Measurements from ENCODE around the gene IDH3G. TPM values are rescaled to one million over a fixed set of nuclear protein-coding genes. Genes with fewer than 3 reads are reported as not detected.

IDH3G gene
- total and polyA plus RNA-seq, 2 donors (not counting 3 experiments of a cell fraction or from before 2014, with no cell fraction given), result 57.7 to 116 TPM

DNA sequence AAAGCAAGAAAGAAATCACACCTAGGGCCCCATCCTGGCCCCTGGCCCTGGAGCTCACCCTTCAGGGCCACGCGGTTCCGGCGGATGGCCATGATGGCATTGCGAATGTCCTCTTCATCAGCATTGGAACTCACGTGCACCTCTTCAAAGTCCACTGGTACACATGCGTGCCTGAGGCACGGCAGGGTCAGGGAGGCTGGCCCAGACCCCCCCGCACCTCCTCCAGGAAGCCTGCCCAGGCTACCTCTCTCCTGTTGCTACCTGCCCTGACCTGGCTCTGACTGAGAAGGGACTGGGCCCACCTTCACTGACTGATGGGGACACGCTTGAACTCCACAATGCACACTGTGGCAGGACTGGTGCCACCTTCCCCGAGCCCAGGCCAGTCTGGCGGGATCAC, 4.5 kb downstream of the IDH3G start:
- DNase-seq (ENCODE audit: low read depth, low spot score) (no peak), FAIRE-seq (no peak)
- Histone ChIP-seq H3K4me2 (ENCODE audit: insufficient read depth, low read length) (no peak overlapping the region), H3K79me2 (ENCODE audit: control insufficient read depth, insufficient read depth, low read length) (peaks cover 34% of the 10 kb centered on the region), H3K9ac (replicated peaks; ENCODE audit: extremely low read depth, insufficient read depth, low read length) (no peak overlapping the region), H3K27me3 (ENCODE audit: control insufficient read depth in 2 of 2, insufficient read depth in 2 of 2, low read length in 2 of 2) (no peaks in the 10 kb centered on the region), H3K9me3 (replicated peaks; ENCODE audit: control insufficient read depth, insufficient read depth, low read length) (no peaks in the 10 kb centered on the region), H2AFZ (ENCODE audit: low read depth, low read length) (no peak overlapping the region), H3K4me1 (ENCODE audit: control insufficient read depth, extremely low read depth, insufficient read depth, low read length) (peaks cover 6% of the 10 kb centered on the region), H3K36me3 (ENCODE audit: control insufficient read depth in 2 of 2, extremely low read depth in 1 of 2, insufficient read depth in 2 of 2, low read length in 2 of 2) (peaks cover 0 to 18% of the 10 kb centered on the region in 2 experiments), H3K27ac (ENCODE audit: insufficient read depth, low read depth, low read length) (no peak overlapping the region), H3K4me3 (replicated peaks in 1 of 3; ENCODE audit: insufficient read depth in 1 of 3, low read depth in 1 of 3, low read length in 3 of 3) (no peak overlapping the region), H3K9me1 (replicated peaks; ENCODE audit: control insufficient read depth, extremely low read depth, insufficient read depth, low read length) (no peaks in the 10 kb centered on the region), H4K20me1 (replicated peaks; ENCODE audit: control insufficient read depth, extremely low read depth, insufficient read depth, low read length) (no peaks in the 10 kb centered on the region)
- ChIA-PET CTCF (no interaction called here), POLR2A (no interaction called here)
- dilution Hi-C loops (cut with MboI; ENCODE audit: extremely low pct_ligation_motif_present, low sequenced_read_pairs) (no loop called here), intact Hi-C loops (cut with micrococcal nuclease) (loop anchor here (10.0 kb wide), 1 partner anchor 85 kb away; no protein-coding TSS in a partner anchor)
- no TSS peak for BruUV-seq (replicated peaks)
- TF ChIP-seq, protein P1, sequence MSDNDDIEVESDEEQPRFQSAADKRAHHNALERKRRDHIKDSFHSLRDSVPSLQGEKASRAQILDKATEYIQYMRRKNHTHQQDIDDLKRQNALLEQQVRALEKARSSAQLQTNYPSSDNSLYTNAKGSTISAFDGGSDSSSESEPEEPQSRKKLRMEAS (IDR thresholded peaks at IDR 0.05; ENCODE audit: insufficient read depth, insufficient read length), result no peak
- TF ChIP-seq JUN (IDR thresholded peaks at IDR 0.05; ENCODE audit: borderline replicate concordance, insufficient read depth, insufficient read length, low read depth), result no peak
- no peak for TF ChIP-seq GATA2 (IDR thresholded peaks at IDR 0.05; ENCODE audit: insufficient read depth, insufficient read length, low read depth, low read length)
- TF ChIP-seq, protein P2, sequence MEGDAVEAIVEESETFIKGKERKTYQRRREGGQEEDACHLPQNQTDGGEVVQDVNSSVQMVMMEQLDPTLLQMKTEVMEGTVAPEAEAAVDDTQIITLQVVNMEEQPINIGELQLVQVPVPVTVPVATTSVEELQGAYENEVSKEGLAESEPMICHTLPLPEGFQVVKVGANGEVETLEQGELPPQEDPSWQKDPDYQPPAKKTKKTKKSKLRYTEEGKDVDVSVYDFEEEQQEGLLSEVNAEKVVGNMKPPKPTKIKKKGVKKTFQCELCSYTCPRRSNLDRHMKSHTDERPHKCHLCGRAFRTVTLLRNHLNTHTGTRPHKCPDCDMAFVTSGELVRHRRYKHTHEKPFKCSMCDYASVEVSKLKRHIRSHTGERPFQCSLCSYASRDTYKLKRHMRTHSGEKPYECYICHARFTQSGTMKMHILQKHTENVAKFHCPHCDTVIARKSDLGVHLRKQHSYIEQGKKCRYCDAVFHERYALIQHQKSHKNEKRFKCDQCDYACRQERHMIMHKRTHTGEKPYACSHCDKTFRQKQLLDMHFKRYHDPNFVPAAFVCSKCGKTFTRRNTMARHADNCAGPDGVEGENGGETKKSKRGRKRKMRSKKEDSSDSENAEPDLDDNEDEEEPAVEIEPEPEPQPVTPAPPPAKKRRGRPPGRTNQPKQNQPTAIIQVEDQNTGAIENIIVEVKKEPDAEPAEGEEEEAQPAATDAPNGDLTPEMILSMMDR (IDR thresholded peaks at IDR 0.05; ENCODE audit: extremely low read depth in 1 of 2, insufficient read depth in 1 of 2, low read depth in 1 of 2, low read length in 2 of 2), result no peak
- no peak for TF ChIP-seq POLR2A (IDR thresholded peaks at IDR 0.05; ENCODE audit: low read depth, low read length)
- TF ChIP-seq POLR2AphosphoS5 (IDR thresholded peaks at IDR 0.05; ENCODE audit: insufficient read depth, low read depth, low read length), result no peak
- TF ChIP-seq FOS (IDR thresholded peaks at IDR 0.05; ENCODE audit: borderline replicate concordance, insufficient read depth, low read length), result no peak
- TF ChIP-seq EZH2 (IDR thresholded peaks at IDR 0.05; ENCODE audit: borderline replicate concordance, low read depth, low read length, severe bottlenecking), result no peak
- TF ChIP-seq MYC (IDR thresholded peaks at IDR 0.05; ENCODE audit: low read depth, low read length), result no peak

Measured in endothelial cell of umbilical vein (primary cell).